ENCODE measurements around the gene RASSF7.
"Not testable (repeated sequence)": the region's sequence is repeated elsewhere in the genome, so short reads cannot be mapped to it uniquely, and the experiment has no call there.

RASSF7 gene

GRCh38 chr11:560305-561147, at the start of gene RASSF7, which contains the start of gene LMNTD2:
RASSF7 (plus strand) TSS chr11:560970; CDS start chr11:561769, 799 bp downstream.
LMNTD2 (minus strand) TSS chr11:560738; CDS start chr11:560716, 22 bp downstream.
- DNase-seq (ENCODE audit: low read depth), result peak; percentile 79

GRCh38 chr11:512761-513595, 47.8 kb upstream of the RASSF7 start:
- no peak for DNase-seq (ENCODE audit: low read depth)

- no peak for DNase-seq (ENCODE audit: low read depth)
These were observed 46.2 kb upstream of the RASSF7 start for GRCh38 chr11:514606-515005.

DNA sequence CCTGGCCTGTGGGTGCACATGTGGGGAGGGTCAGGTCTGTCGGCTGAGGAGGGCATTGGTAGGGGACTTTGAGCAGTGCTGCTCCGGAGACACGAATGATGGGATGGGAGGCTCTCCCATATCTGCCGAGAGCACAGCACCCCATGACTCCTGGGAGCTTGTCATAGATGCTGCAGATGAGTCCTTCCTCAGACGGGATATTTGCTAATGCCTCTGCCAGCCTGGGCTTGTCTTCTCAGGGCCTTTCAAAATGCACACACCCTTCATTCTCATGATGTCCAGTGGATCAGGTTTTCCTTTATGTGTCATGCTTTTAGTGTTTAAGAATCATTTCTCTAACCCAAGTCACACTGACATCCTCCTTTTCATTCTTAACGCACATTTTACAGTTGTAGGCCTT, 45.6 kb upstream of the RASSF7 start:
- no peak for DNase-seq (ENCODE audit: low read depth)

- no peak for DNase-seq (ENCODE audit: low read depth)
These were observed 44.4 kb upstream of the RASSF7 start for GRCh38 chr11:516400-516799.

GRCh38 chr11:516918-517685, 43.7 kb upstream of the RASSF7 start:
- not testable (repeated sequence) for DNase-seq (ENCODE audit: low read depth)

GRCh38 chr11:518463-519202, 42.1 kb upstream of the RASSF7 start:
- peak; percentile 95 for DNase-seq (ENCODE audit: low read depth)

GRCh38 chr11:520428-521176, 40.2 kb upstream of the RASSF7 start:
- no peak for DNase-seq (ENCODE audit: low read depth)

DNA sequence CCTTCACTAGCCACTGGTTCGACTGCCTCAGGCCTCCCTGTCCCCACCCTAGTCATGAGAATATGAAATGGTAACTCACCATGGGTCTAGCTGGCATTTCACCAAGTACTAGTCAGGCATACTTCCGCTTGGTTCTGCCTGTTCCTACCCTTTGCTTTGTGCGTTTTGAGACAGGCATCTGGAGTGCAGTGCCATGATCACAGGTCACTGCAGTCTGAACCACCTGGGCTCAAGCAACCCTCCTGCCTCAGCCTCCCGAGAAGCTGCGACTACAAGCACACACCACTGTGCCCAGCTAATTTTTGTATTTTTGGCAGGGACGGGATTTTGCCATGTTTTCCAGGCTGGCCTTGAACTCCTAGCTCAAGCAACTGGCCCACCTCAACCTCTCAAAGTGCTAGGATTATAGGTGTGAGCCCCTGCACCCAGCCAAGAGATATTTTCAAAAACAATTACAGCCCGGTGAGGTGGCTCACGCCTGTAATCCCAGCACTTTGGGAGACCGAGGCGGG, 39.5 kb upstream of the RASSF7 start:
- no peak for DNase-seq (ENCODE audit: low read depth)

- no peak for DNase-seq (ENCODE audit: low read depth)
These were observed 34.6 kb upstream of the RASSF7 start for GRCh38 chr11:526192-526591.

GRCh38 chr11:528166-528814, 32.5 kb upstream of the RASSF7 start:
- no peak for DNase-seq (ENCODE audit: low read depth)

GRCh38 chr11:528815-529727, 31.7 kb upstream of the RASSF7 start:
- DNase-seq (ENCODE audit: low read depth), result no peak

- DNase-seq (ENCODE audit: low read depth), result no peak
These were observed 30.9 kb upstream of the RASSF7 start for GRCh38 chr11:529728-530411.

GRCh38 chr11:530960-531831, 29.6 kb upstream of the RASSF7 start:
- DNase-seq (ENCODE audit: low read depth), result no peak

GRCh38 chr11:531919-532526, 28.7 kb upstream of the RASSF7 start:
- DNase-seq (ENCODE audit: low read depth), result no peak

- no peak for DNase-seq (ENCODE audit: low read depth)
These were observed 28.2 kb upstream of the RASSF7 start for GRCh38 chr11:532527-532985.

Data from iris pigment epithelial cell (primary cell).